Measurements from ENCODE around the gene ELMOD1. TPM values are rescaled to one million over a fixed set of nuclear protein-coding genes. Genes with fewer than 3 reads are reported as not detected.
A peak's percentile ranks its signal among the peaks of the same experiment; 100 is the strongest.

ELMOD1 gene
- total RNA-seq, 2 experiments from 2014 or later = not detected

- H3K27ac Mint-ChIP-seq = no peak overlapping the region
- H3K36me3 Mint-ChIP-seq (ENCODE audit: low read depth) = no peaks in the 10 kb centered on the region
Observed at GRCh38 chr11:107688322-107688918, 97.5 kb downstream of the ELMOD1 start.

GRCh38 chr11:107689317-107690202 is 98.6 kb downstream of the ELMOD1 start:
- no peaks in the 10 kb centered on the region for H3K4me1 Mint-ChIP-seq (ENCODE audit: low read depth)
- CTCF ChIA-PET = interaction anchor here (0.7 to 2.0 kb wide), 6 partner anchors 8 to 141 kb away, joined by 3 to 9 read pairs (median 4); no protein-coding TSS in a partner anchor
- POLR2A ChIA-PET = interaction anchor here (0.5 to 1.0 kb wide), 2 partner anchors 8 to 87 kb away, joined by 5 to 6 read pairs; no protein-coding TSS in a partner anchor
- no peak overlapping the region for H3K4me3 Mint-ChIP-seq
- Histone ChIP-seq H3K27ac (ENCODE audit: low read depth in 1 of 2, low read length in 2 of 2) (no peak overlapping the region), H3K9me3 (ENCODE audit: control insufficient read depth in 1 of 2, insufficient read depth in 1 of 2, low read length in 2 of 2) (no peaks in the 10 kb centered on the region), H3K27me3 (ENCODE audit: control insufficient read depth in 1 of 2, insufficient read depth in 2 of 2, low read length in 2 of 2) (peaks cover 3 to 15% of the 10 kb centered on the region in 2 experiments), H3K4me1 (ENCODE audit: insufficient read depth, low read length) (no peaks in the 10 kb centered on the region), H3K4me3 (ENCODE audit: low read length) (no peak overlapping the region), H3K36me3 (ENCODE audit: insufficient read depth, low read length) (no peaks in the 10 kb centered on the region)
- no peaks in the 10 kb centered on the region for H3K9me3 Mint-ChIP-seq
- peak; percentile 44 for ATAC-seq (ENCODE audit: poor library complexity)
- peak; percentile 13 to 67 (median 42) for DNase-seq
- TF ChIP-seq CTCF (IDR thresholded peaks at IDR 0.05) = peak; percentile 29
- H3K27ac Mint-ChIP-seq = no peak overlapping the region
- H3K36me3 Mint-ChIP-seq (ENCODE audit: low read depth) = no peaks in the 10 kb centered on the region
- intact Hi-C loops (cut with DNase I, micrococcal nuclease) = loop anchor here (1.0 to 10.0 kb wide), 6 partner anchors 112 to 205 kb away; no protein-coding TSS in a partner anchor
- H3K27me3 Mint-ChIP-seq = peaks cover 29% of the 10 kb centered on the region

More at GRCh38 chr11:107688322-107688918, 97.5 kb downstream of the ELMOD1 start:
- no peak for TF ChIP-seq CTCF (IDR thresholded peaks at IDR 0.05)
- POLR2A ChIA-PET = no interaction called here
- no peak overlapping the region for H3K27ac ChIP-seq (ENCODE audit: low read depth in 1 of 2, low read length in 2 of 2)
- no peak overlapping the region for H3K4me3 Mint-ChIP-seq
- no peaks in the 10 kb centered on the region for H3K4me1 ChIP-seq (ENCODE audit: insufficient read depth, low read length)
- H3K4me1 Mint-ChIP-seq (ENCODE audit: low read depth) = no peaks in the 10 kb centered on the region
- no peaks in the 10 kb centered on the region for H3K9me3 ChIP-seq (ENCODE audit: control insufficient read depth in 1 of 2, insufficient read depth in 1 of 2, low read length in 2 of 2)
- peaks cover 29% of the 10 kb centered on the region for H3K27me3 Mint-ChIP-seq
- CTCF ChIA-PET = interaction anchor here (0.9 to 2.0 kb wide), 4 partner anchors 10 to 129 kb away, joined by 3 to 9 read pairs (median 4); no protein-coding TSS in a partner anchor
- intact Hi-C loops (cut with DNase I, micrococcal nuclease) = loop anchor here in 1 of 2 experiments (2.0 to 10.0 kb wide), 2 partner anchors 138 to 206 kb away; no protein-coding TSS in a partner anchor
- H3K4me3 ChIP-seq (ENCODE audit: low read length) = no peak overlapping the region
- ATAC-seq (ENCODE audit: poor library complexity) = no peak
- peaks cover 3 to 15% of the 10 kb centered on the region in 2 experiments for H3K27me3 ChIP-seq (ENCODE audit: control insufficient read depth in 1 of 2, insufficient read depth in 2 of 2, low read length in 2 of 2)
- no peak for DNase-seq
- no peaks in the 10 kb centered on the region for H3K9me3 Mint-ChIP-seq
- H3K36me3 ChIP-seq (ENCODE audit: insufficient read depth, low read length) = no peaks in the 10 kb centered on the region

GRCh38 chr11:107691000-107691750 is 100.2 kb downstream of the ELMOD1 start:
- Mint-ChIP-seq H3K4me1 (ENCODE audit: low read depth) (no peaks in the 10 kb centered on the region), H3K9me3 (no peaks in the 10 kb centered on the region), H3K4me3 (no peak overlapping the region), H3K27ac (no peak overlapping the region), H3K36me3 (ENCODE audit: low read depth) (no peaks in the 10 kb centered on the region), H3K27me3 (peaks cover 33% of the 10 kb centered on the region)
- H3K9me3 ChIP-seq (ENCODE audit: control insufficient read depth in 1 of 2, insufficient read depth in 1 of 2, low read length in 2 of 2) = no peaks in the 10 kb centered on the region
- POLR2A ChIA-PET = no interaction called here
- H3K27me3 ChIP-seq (ENCODE audit: control insufficient read depth in 1 of 2, insufficient read depth in 2 of 2, low read length in 2 of 2) = peaks cover 3 to 15% of the 10 kb centered on the region in 2 experiments
- ATAC-seq (ENCODE audit: poor library complexity) (no peak), DNase-seq (no peak)
- H3K36me3 ChIP-seq (ENCODE audit: insufficient read depth, low read length) = no peaks in the 10 kb centered on the region
- CTCF ChIA-PET = no interaction called here
- intact Hi-C loops (cut with DNase I, micrococcal nuclease) = no loop called here
- H3K27ac ChIP-seq (ENCODE audit: low read depth in 1 of 2, low read length in 2 of 2) = no peak overlapping the region
- no peaks in the 10 kb centered on the region for H3K4me1 ChIP-seq (ENCODE audit: insufficient read depth, low read length)
- H3K4me3 ChIP-seq (ENCODE audit: low read length) = no peak overlapping the region
- TF ChIP-seq CTCF (IDR thresholded peaks at IDR 0.05) = no peak

Data from CD4-positive, alpha-beta T cell (primary cell).